DOHH2 (cell line): ENCODE data around the gene CEACAM4.

ENCODE experiments used
- H3F3A ChIP-seq: fragments of 200-600 bp; sonication (generic), shearing (Covaris generic); 2 replicates; pipeline ENCODE4 v1.6.0; 2016; ENCODE audit warnings: antibody characterized with exemption, mild to moderate bottlenecking; ENCODE audit not compliant: control insufficient read depth, insufficient read depth
- H3K27ac ChIP-seq: fragments of 200-600 bp; sonication (generic); 2 replicates; pipeline ENCODE4 v1.5.1; 2014; ENCODE audit warnings: low read depth, mild to moderate bottlenecking, low read length, moderate library complexity
- H3K27me3 ChIP-seq: fragments of 200-600 bp; sonication (generic); 2 replicates; pipeline ENCODE4 v1.6.1; 2014; ENCODE audit warnings: mild to moderate bottlenecking, low read length, mixed read lengths; ENCODE audit not compliant: control insufficient read depth
- H3K36me3 ChIP-seq: fragments of 200-600 bp; sonication (generic); 2 replicates; pipeline ENCODE4 v1.6.1; 2014; ENCODE audit warnings: mild to moderate bottlenecking, low read length, moderate library complexity, mixed read lengths; ENCODE audit not compliant: control insufficient read depth
- H3K4me1 ChIP-seq: fragments of 200-600 bp; sonication (generic); 2 replicates; pipeline ENCODE4 v1.6.1; 2014; ENCODE audit warnings: mild to moderate bottlenecking, low read length, mixed read lengths; ENCODE audit not compliant: control insufficient read depth
- H3K4me2 ChIP-seq: fragments of 200-600 bp; sonication (generic); 2 replicates; pipeline ENCODE4 v1.6.0; 2014; ENCODE audit warnings: mild to moderate bottlenecking, low read length, moderate library complexity
- H3K4me3 ChIP-seq: fragments of 200-600 bp; sonication (generic); 2 replicates; pipeline ENCODE4 v1.5.1; 2014; ENCODE audit warnings: mild to moderate bottlenecking, low read length, mixed read lengths
- H3K79me2 ChIP-seq: fragments of 200-600 bp; sonication (generic); 2 replicates; pipeline ENCODE4 v1.6.1; 2014; ENCODE audit warnings: mild to moderate bottlenecking, low read length, mixed read lengths; ENCODE audit not compliant: control insufficient read depth
- H3K9me2 ChIP-seq: fragments of 200-600 bp; sonication (generic); replicated peaks from 2 replicates; pipeline ENCODE4 v1.6.1; 2014; ENCODE audit warnings: mild to moderate bottlenecking, low read length, mixed read lengths; ENCODE audit not compliant: control insufficient read depth
- H3K9me3 ChIP-seq: fragments of 200-600 bp; sonication (generic); 2 replicates; pipeline ENCODE4 v1.6.1; 2014; ENCODE audit warnings: antibody characterized with exemption, low read length, mixed read lengths; ENCODE audit not compliant: control insufficient read depth, insufficient read depth
- H4K20me1 ChIP-seq: fragments of 200-600 bp; sonication (generic); 2 replicates; pipeline ENCODE4 v1.6.0; 2014; ENCODE audit warnings: low read depth, mild to moderate bottlenecking, antibody characterized with exemption, low read length, moderate library complexity; ENCODE audit not compliant: control insufficient read depth, insufficient read depth
- CTCF ChIP-seq: fragments of 200-600 bp; sonication (generic); IDR thresholded peaks from one replicate; pipeline ENCODE4 v1.5.1; 2014; ENCODE audit warnings: antibody characterized with exemption, mild to moderate bottlenecking, low read depth, low read length; ENCODE audit not compliant: poor library complexity, severe bottlenecking
- EZH2phosphoT487 ChIP-seq: fragments of 200-600 bp; sonication (generic); IDR thresholded peaks from 2 replicates; pipeline ENCODE4 v1.6.1; 2017; ENCODE audit warnings: borderline replicate concordance, mild to moderate bottlenecking, antibody characterized with exemption, low read length, moderate library complexity, mixed read lengths

Gene CEACAM4

GRCh38 chr19:41588497-41589209 lies 38.2 kb downstream of the CEACAM4 start:
- Histone ChIP-seq H3F3A (no peaks in the 10 kb centered on the region), H3K9me3 (no peaks in the 10 kb centered on the region; the same call in 1 of the 2 replicates), H3K36me3 (no peaks in the 10 kb centered on the region), H3K4me2 (no peak overlapping the region), H4K20me1 (no peaks in the 10 kb centered on the region), H3K79me2 (no peaks in the 10 kb centered on the region), H3K4me3 (no peak overlapping the region), H3K4me1 (no peaks in the 10 kb centered on the region), H3K27ac (no peak overlapping the region), H3K27me3 (no peaks in the 10 kb centered on the region), H3K9me2 (no peaks in the 10 kb centered on the region)
- no peak for TF ChIP-seq CTCF
- TF ChIP-seq EZH2phosphoT487 = no peak

- Histone ChIP-seq H3K27me3 (no peaks in the 10 kb centered on the region), H4K20me1 (no peaks in the 10 kb centered on the region), H3K9me3 (peaks cover 4% of the 10 kb centered on the region; the same call in 1 of the 2 replicates)
Observed at GRCh38 chr19:41587838-41588210, 39.0 kb downstream of the CEACAM4 start.

GRCh38 chr19:41587101-41587837 lies 39.6 kb downstream of the CEACAM4 start:
- Histone ChIP-seq H3K36me3 (no peaks in the 10 kb centered on the region), H3K27ac (no peak overlapping the region), H3K4me1 (no peaks in the 10 kb centered on the region), H3K27me3 (no peaks in the 10 kb centered on the region), H3K79me2 (no peaks in the 10 kb centered on the region), H3K9me2 (no peaks in the 10 kb centered on the region), H3K9me3 (peaks cover 10% of the 10 kb centered on the region; the same call in 1 of the 2 replicates), H3K4me3 (no peak overlapping the region), H4K20me1 (no peaks in the 10 kb centered on the region), H3F3A (no peaks in the 10 kb centered on the region), H3K4me2 (no peak overlapping the region)
- TF ChIP-seq EZH2phosphoT487 (no peak), CTCF (no peak)

More at GRCh38 chr19:41587838-41588210, 39.0 kb downstream of the CEACAM4 start:
- H3K9me2 ChIP-seq = no peaks in the 10 kb centered on the region
- no peak overlapping the region for H3K4me3 ChIP-seq
- no peaks in the 10 kb centered on the region for H3F3A ChIP-seq
- no peaks in the 10 kb centered on the region for H3K4me1 ChIP-seq
- TF ChIP-seq CTCF (no peak), EZH2phosphoT487 (no peak)
- H3K79me2 ChIP-seq = no peaks in the 10 kb centered on the region
- H3K4me2 ChIP-seq = no peak overlapping the region
- no peak overlapping the region for H3K27ac ChIP-seq
- no peaks in the 10 kb centered on the region for H3K36me3 ChIP-seq
